ENCODE results near the gene SLC22A5. TPM values are rescaled to one million over a fixed set of nuclear protein-coding genes. Genes with fewer than 3 reads are reported as not detected.
"Not testable (repeated sequence)": the region's sequence is repeated elsewhere in the genome, so short reads cannot be mapped to it uniquely, and the experiment has no call there.

Gene SLC22A5
- total RNA-seq, 1 experiment from 2014 or later: 20.2 TPM

- no peak for TF ChIP-seq CTCF (IDR thresholded peaks at IDR 0.05; ENCODE audit: insufficient read depth in 1 of 2, low read depth in 1 of 2, low read length in 1 of 2, severe bottlenecking in 1 of 2, unreplicated experiment in 1 of 2)
- CTCF ChIA-PET: no interaction called here
- no peaks in the 10 kb centered on the region for H3K27me3 ChIP-seq (replicated peaks; ENCODE audit: control insufficient read depth, insufficient read depth, low read length)
- no peak overlapping the region for H3K27ac Mint-ChIP-seq (ENCODE audit: unreplicated experiment)
- H3K4me1 ChIP-seq: no peaks in the 10 kb centered on the region
- no peak overlapping the region for H3K4me3 ChIP-seq (ENCODE audit: low read depth, low read length)
- no peaks in the 10 kb centered on the region for H3K36me3 Mint-ChIP-seq (ENCODE audit: insufficient read depth, unreplicated experiment)
- H3K27me3 Mint-ChIP-seq (ENCODE audit: insufficient read depth, unreplicated experiment): peaks cover 2% of the 10 kb centered on the region
- H3K9me3 ChIP-seq: no peaks in the 10 kb centered on the region
- H3K36me3 ChIP-seq (ENCODE audit: control insufficient read depth, insufficient read depth, low read length): no peaks in the 10 kb centered on the region
- no peaks in the 10 kb centered on the region for H3K9me3 Mint-ChIP-seq (ENCODE audit: unreplicated experiment)
- intact Hi-C loops (cut with micrococcal nuclease; ENCODE audit: unreplicated experiment): no loop called here
- no TSS peak for BruUV-seq (replicated peaks)
- no peak for DNase-seq
- POLR2A ChIA-PET: no interaction called here
- no peaks in the 10 kb centered on the region for H3K4me1 Mint-ChIP-seq (ENCODE audit: low read depth, unreplicated experiment)
- no peak overlapping the region for H3K4me3 Mint-ChIP-seq (ENCODE audit: unreplicated experiment)
These were observed 27.1 kb downstream of the SLC22A5 start for GRCh38 chr5:132396589-132397031.

- CTCF ChIA-PET: no interaction called here
- intact Hi-C loops (cut with micrococcal nuclease; ENCODE audit: unreplicated experiment): no loop called here
These were observed 27.7 kb downstream of the SLC22A5 start for GRCh38 chr5:132397224-132397623.

GRCh38 chr5:132397936-132398675 is 28.6 kb downstream of the SLC22A5 start:
- H3K27me3 Mint-ChIP-seq (ENCODE audit: insufficient read depth, unreplicated experiment); H3K36me3 ChIP-seq (ENCODE audit: control insufficient read depth, insufficient read depth, low read length); CTCF ChIA-PET; H3K4me3 ChIP-seq (ENCODE audit: low read depth, low read length); H3K27ac Mint-ChIP-seq (ENCODE audit: unreplicated experiment); H3K9me3 Mint-ChIP-seq (ENCODE audit: unreplicated experiment); H3K36me3 Mint-ChIP-seq (ENCODE audit: insufficient read depth, unreplicated experiment); BruUV-seq (replicated peaks); H3K4me3 Mint-ChIP-seq (ENCODE audit: unreplicated experiment); intact Hi-C loops (cut with micrococcal nuclease; ENCODE audit: unreplicated experiment); H3K27me3 ChIP-seq (replicated peaks; ENCODE audit: control insufficient read depth, insufficient read depth, low read length); H3K4me1 ChIP-seq; H3K4me1 Mint-ChIP-seq (ENCODE audit: low read depth, unreplicated experiment); DNase-seq; H3K9me3 ChIP-seq: not testable (repeated sequence)
- POLR2A ChIA-PET: interaction anchor here (0.6 kb wide), 1 partner anchor 98 kb away, joined by 5 read pairs; no protein-coding TSS in a partner anchor

More at GRCh38 chr5:132397224-132397623, 27.7 kb downstream of the SLC22A5 start:
- Mint-ChIP-seq H3K4me1 (ENCODE audit: low read depth, unreplicated experiment) (no peaks in the 10 kb centered on the region), H3K9me3 (ENCODE audit: unreplicated experiment) (no peaks in the 10 kb centered on the region), H3K27me3 (ENCODE audit: insufficient read depth, unreplicated experiment) (peaks cover 2% of the 10 kb centered on the region), H3K36me3 (ENCODE audit: insufficient read depth, unreplicated experiment) (no peaks in the 10 kb centered on the region), H3K27ac (ENCODE audit: unreplicated experiment) (no peak overlapping the region), H3K4me3 (ENCODE audit: unreplicated experiment) (no peak overlapping the region)
- Histone ChIP-seq H3K4me3 (ENCODE audit: low read depth, low read length) (no peak overlapping the region), H3K27me3 (replicated peaks; ENCODE audit: control insufficient read depth, insufficient read depth, low read length) (no peaks in the 10 kb centered on the region), H3K9me3 (no peaks in the 10 kb centered on the region), H3K4me1 (no peaks in the 10 kb centered on the region), H3K36me3 (ENCODE audit: control insufficient read depth, insufficient read depth, low read length) (no peaks in the 10 kb centered on the region)
- no peak for TF ChIP-seq CTCF (IDR thresholded peaks at IDR 0.05; ENCODE audit: insufficient read depth in 1 of 2, low read depth in 1 of 2, low read length in 1 of 2, severe bottlenecking in 1 of 2, unreplicated experiment in 1 of 2)
- BruUV-seq (replicated peaks): no TSS peak
- POLR2A ChIA-PET: no interaction called here
- DNase-seq: no peak

- intact Hi-C loops (cut with micrococcal nuclease; ENCODE audit: unreplicated experiment); DNase-seq; H3K9me3 ChIP-seq; POLR2A ChIA-PET; H3K4me3 ChIP-seq (ENCODE audit: low read depth, low read length); H3K4me1 Mint-ChIP-seq (ENCODE audit: low read depth, unreplicated experiment); H3K4me1 ChIP-seq; H3K27me3 ChIP-seq (replicated peaks; ENCODE audit: control insufficient read depth, insufficient read depth, low read length); H3K36me3 Mint-ChIP-seq (ENCODE audit: insufficient read depth, unreplicated experiment); BruUV-seq (replicated peaks); H3K9me3 Mint-ChIP-seq (ENCODE audit: unreplicated experiment); H3K27me3 Mint-ChIP-seq (ENCODE audit: insufficient read depth, unreplicated experiment); H3K27ac Mint-ChIP-seq (ENCODE audit: unreplicated experiment); H3K36me3 ChIP-seq (ENCODE audit: control insufficient read depth, insufficient read depth, low read length); H3K4me3 Mint-ChIP-seq (ENCODE audit: unreplicated experiment); CTCF ChIA-PET: not testable (repeated sequence)
These were observed 34.5 kb downstream of the SLC22A5 start for GRCh38 chr5:132404041-132404440.
